Parietal lobe (tissue), 1 donor: Measurements from ENCODE around the gene NDUFS7. TPM values are rescaled to one million over a fixed set of nuclear protein-coding genes. Genes with fewer than 3 reads are reported as not detected.

Experiments used
- total RNA-seq: library from RNA; depleted of rRNA; stranded (reverse); fragments of >200 nt; gene quantifications from one replicate; pipeline ENCODE4 v1.2.3, GENCODE V29; 2014

NDUFS7 gene
- total RNA-seq, result 36.6 TPM

GRCh38 chr19:1383312-1384084 lies at the start of gene NDUFS7:
Gene NDUFS7 (plus strand): TSS chr19:1383907. CDS start chr19:1383927, 20 bp downstream.

GRCh38 chr19:1401138-1401888 lies 17.6 kb downstream of the NDUFS7 start, which contains the start of gene GAMT:
Gene GAMT (minus strand): TSS chr19:1401542. CDS start chr19:1401476, 66 bp downstream.

GRCh38 chr19:1407528-1408299 lies 24.0 kb downstream of the NDUFS7 start, which contains the start of gene DAZAP1:
Gene DAZAP1 (plus strand): TSS chr19:1407586. CDS start chr19:1407774, 188 bp downstream.

GRCh38 chr19:1438035-1438932 lies 54.6 kb downstream of the NDUFS7 start, which contains the start of gene RPS15:
Gene RPS15 (plus strand): TSS chr19:1438396. CDS start chr19:1438426, 30 bp downstream.

Other genes with a start within 250 kb of the NDUFS7 start
- gene SBNO2, start 209.6 kb upstream of the NDUFS7 start, total RNA-seq, result 8.1 TPM
- 43.2 TPM for gene STK11, start 178.1 kb upstream of the NDUFS7 start, total RNA-seq
- 15.3 TPM for gene CBARP, start 145.9 kb upstream of the NDUFS7 start, total RNA-seq
- 15.7 TPM for gene ATP5F1D, start 142.2 kb upstream of the NDUFS7 start, total RNA-seq
- 24.4 TPM for gene MIDN, start 135.3 kb upstream of the NDUFS7 start, total RNA-seq
- 380 TPM for gene CIRBP, start 114.6 kb upstream of the NDUFS7 start, total RNA-seq
- gene FAM174C, start 108.4 kb upstream of the NDUFS7 start, total RNA-seq, result 8.1 TPM
- 7.5 TPM for gene EFNA2, start 98.0 kb upstream of the NDUFS7 start, total RNA-seq
- 15.0 TPM for gene GAMT, start 17.6 kb downstream of the NDUFS7 start, total RNA-seq
- 40.1 TPM for gene DAZAP1, start 23.7 kb downstream of the NDUFS7 start, total RNA-seq
- 535 TPM for gene RPS15, start 54.5 kb downstream of the NDUFS7 start, total RNA-seq
- gene APC2, start 66.2 kb downstream of the NDUFS7 start, total RNA-seq, result 276 TPM
- gene C19orf25, start 95.3 kb downstream of the NDUFS7 start, total RNA-seq, result 24.1 TPM
- 3.8 TPM for gene PCSK4, start 106.4 kb downstream of the NDUFS7 start, total RNA-seq
- gene REEP6, start 107.3 kb downstream of the NDUFS7 start, total RNA-seq, result 2.2 TPM
- not detected for gene ADAMTSL5, start 129.1 kb downstream of the NDUFS7 start, total RNA-seq
- gene PLK5, start 140.2 kb downstream of the NDUFS7 start, total RNA-seq, result 0.31 TPM
- 44.8 TPM for gene MEX3D, start 184.4 kb downstream of the NDUFS7 start, total RNA-seq
- 67.6 TPM for gene MBD3, start 209.0 kb downstream of the NDUFS7 start, total RNA-seq
- 52.0 TPM for gene UQCR11, start 221.6 kb downstream of the NDUFS7 start, total RNA-seq